Keratinocyte (primary cell): ENCODE data around the gene ACTN4. TPM values are rescaled to one million over a fixed set of nuclear protein-coding genes. Genes with fewer than 3 reads are reported as not detected.

Source experiments
- DNase-seq: peaks from one replicate; pipeline ENCODE4 v3.0.0-alpha.2; 2011; ENCODE audit warnings: low read depth, missing footprints, low spot score
- FAIRE-seq: peaks from 2 replicates; lab custom pipeline; 2011; peaks lifted over from hg19 to GRCh38; lab: Jason Lieb, UNC
- H2AFZ ChIP-seq: 2 replicates; pipeline ENCODE4 v1.6.0; 2012; ENCODE audit warnings: low read length, control low read depth, inconsistent platforms; ENCODE audit not compliant: control insufficient read depth
- H3K27ac ChIP-seq: 2 replicates; pipeline ENCODE4 v1.5.1; 2011; ENCODE audit warnings: low read length; ENCODE audit not compliant: control insufficient read depth, insufficient read depth
- H3K27me3 ChIP-seq: 3 replicates; pipeline ENCODE4 v1.6.0; 2011; ENCODE audit warnings: low read length; ENCODE audit not compliant: control insufficient read depth, insufficient read depth; ENCODE audit errors: extremely low read depth
- H3K36me3 ChIP-seq, 2 experiments: 2 replicates in 1 of 2; 3 replicates in 1 of 2; pipeline ENCODE4 v1.5.1; 2011; ENCODE audit warnings: low read length in 2 of 2, mild to moderate bottlenecking in 1 of 2; ENCODE audit not compliant: control insufficient read depth in 2 of 2, insufficient read depth in 2 of 2; ENCODE audit errors: extremely low read depth in 1 of 2
- H3K4me1 ChIP-seq: 3 replicates; pipeline ENCODE4 v1.5.1; 2011; ENCODE audit warnings: low read length; ENCODE audit not compliant: control insufficient read depth, insufficient read depth; ENCODE audit errors: extremely low read depth
- H3K4me2 ChIP-seq: 3 replicates; pipeline ENCODE4 v1.6.0; 2011; ENCODE audit warnings: low read depth, low read length; ENCODE audit not compliant: control insufficient read depth, insufficient read depth; ENCODE audit errors: extremely low read depth
- H3K4me3 ChIP-seq, 3 experiments: fragments of 200-600 bp in 1 of 3; sonication (generic) in 1 of 3; 2 replicates in 2 of 3; 3 replicates in 1 of 3; pipeline ENCODE4 v1.5.1; 2011 to 2016; ENCODE audit warnings: low read length in 3 of 3, mild to moderate bottlenecking in 3 of 3, control low read depth in 2 of 3, inconsistent platforms in 1 of 3, low read depth in 1 of 3, mixed read lengths in 1 of 3, mixed run types in 1 of 3, moderate library complexity in 1 of 3; ENCODE audit not compliant: control insufficient read depth in 2 of 3, insufficient read depth in 2 of 3; ENCODE audit errors: extremely low read depth in 1 of 3
- H3K79me2 ChIP-seq: 2 replicates; pipeline ENCODE4 v1.6.0; 2012; ENCODE audit warnings: low read length; ENCODE audit not compliant: control insufficient read depth, insufficient read depth
- H3K9ac ChIP-seq: 3 replicates; pipeline ENCODE4 v1.6.0; 2011; ENCODE audit warnings: low read length; ENCODE audit not compliant: control insufficient read depth, insufficient read depth; ENCODE audit errors: extremely low read depth
- H3K9me1 ChIP-seq: 3 replicates; pipeline ENCODE4 v1.6.0; 2011; ENCODE audit warnings: low read length; ENCODE audit not compliant: control insufficient read depth, insufficient read depth; ENCODE audit errors: extremely low read depth
- H3K9me3 ChIP-seq: 2 replicates; pipeline ENCODE4 v1.5.1; 2012; ENCODE audit warnings: low read depth, low read length; ENCODE audit not compliant: control insufficient read depth
- H4K20me1 ChIP-seq: 3 replicates; pipeline ENCODE4 v1.6.0; 2011; ENCODE audit warnings: low read length; ENCODE audit not compliant: control insufficient read depth, insufficient read depth; ENCODE audit errors: extremely low read depth
- EZH2 ChIP-seq: IDR thresholded peaks from one replicate; pipeline ENCODE4 v1.6.1; 2012; ENCODE audit warnings: inconsistent platforms, mild to moderate bottlenecking, low read length, moderate library complexity
- dilution Hi-C: fragments of 300-500 bp; cut with MboI; formaldehyde crosslinking; loops from one replicate; pipeline ENCODE4 v1.7.0; 2020; ENCODE audit warnings: low sequenced_read_pairs; ENCODE audit not compliant: extremely low pct_ligation_motif_present
- polyA plus RNA-seq, 5 experiments: library from polyadenylated mRNA; depleted of rRNA in 3 of 5; stranded (reverse) in 3 of 5; stranded (forward) in 1 of 5; unstranded in 1 of 5; fragments of >200 nt; gene quantifications; 1 replicate in 1 of 5; 2 replicates in 3 of 5; 3 replicates in 1 of 5; pipeline versions ENCODE4 v1.2.1 to v1.2.3, GENCODE V29; 2011 to 2012; ENCODE audit warnings: missing spikeins in 2 of 5, low read depth in 1 of 5, low replicate concordance in 1 of 5
- TF ChIP-seq, protein P1 (sequence below), 3 experiments: IDR thresholded peaks in 1 of 3; conservative IDR thresholded peaks in 1 of 3; optimal IDR thresholded peaks in 1 of 3; 2 replicates in 2 of 3; 3 replicates in 1 of 3; pipeline versions ENCODE3 to v1.5.1; 2011; ENCODE audit warnings: low read length in 3 of 3, mild to moderate bottlenecking in 3 of 3, moderate library complexity in 2 of 3, control low read depth in 1 of 3, inconsistent platforms in 1 of 3; ENCODE audit not compliant: insufficient read depth in 2 of 3; ENCODE audit errors: extremely low read depth in 1 of 3

The ACTN4 gene
- polyA plus RNA-seq, 1 donor (not counting 4 experiments of a cell fraction or from before 2014, with no cell fraction given), result 463 TPM

DNA sequence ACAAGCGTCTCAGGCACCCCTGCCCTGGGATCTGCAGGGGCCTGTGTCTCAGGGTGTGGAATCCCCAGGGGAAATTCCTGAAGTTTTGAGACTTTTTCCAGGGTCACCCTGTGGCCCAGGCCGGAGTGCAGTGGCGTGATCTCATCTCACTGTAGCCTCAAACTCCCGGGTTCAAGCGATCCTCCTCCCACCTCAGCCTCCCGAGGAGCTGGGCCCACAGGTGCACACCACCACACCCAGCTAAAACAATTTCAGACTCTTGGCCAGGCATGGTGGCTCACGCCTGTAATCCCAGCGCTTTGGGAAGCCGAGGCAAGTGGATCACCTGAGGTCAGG lies 92.8 kb downstream of the ACTN4 start:
- TF ChIP-seq EZH2, result no peak
- TF ChIP-seq, protein P1, sequence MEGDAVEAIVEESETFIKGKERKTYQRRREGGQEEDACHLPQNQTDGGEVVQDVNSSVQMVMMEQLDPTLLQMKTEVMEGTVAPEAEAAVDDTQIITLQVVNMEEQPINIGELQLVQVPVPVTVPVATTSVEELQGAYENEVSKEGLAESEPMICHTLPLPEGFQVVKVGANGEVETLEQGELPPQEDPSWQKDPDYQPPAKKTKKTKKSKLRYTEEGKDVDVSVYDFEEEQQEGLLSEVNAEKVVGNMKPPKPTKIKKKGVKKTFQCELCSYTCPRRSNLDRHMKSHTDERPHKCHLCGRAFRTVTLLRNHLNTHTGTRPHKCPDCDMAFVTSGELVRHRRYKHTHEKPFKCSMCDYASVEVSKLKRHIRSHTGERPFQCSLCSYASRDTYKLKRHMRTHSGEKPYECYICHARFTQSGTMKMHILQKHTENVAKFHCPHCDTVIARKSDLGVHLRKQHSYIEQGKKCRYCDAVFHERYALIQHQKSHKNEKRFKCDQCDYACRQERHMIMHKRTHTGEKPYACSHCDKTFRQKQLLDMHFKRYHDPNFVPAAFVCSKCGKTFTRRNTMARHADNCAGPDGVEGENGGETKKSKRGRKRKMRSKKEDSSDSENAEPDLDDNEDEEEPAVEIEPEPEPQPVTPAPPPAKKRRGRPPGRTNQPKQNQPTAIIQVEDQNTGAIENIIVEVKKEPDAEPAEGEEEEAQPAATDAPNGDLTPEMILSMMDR (optimal IDR thresholded peaks at IDR 0.05 in 1 of 3, IDR thresholded peaks at IDR 0.05 in 1 of 3, conservative IDR thresholded peaks at IDR 0.05 in 1 of 3; ENCODE audit: extremely low read depth in 1 of 3, insufficient read depth in 2 of 3, low read length in 3 of 3), result no peak
- no peaks in the 10 kb centered on the region for H3K79me2 ChIP-seq
- DNase-seq (no peak), FAIRE-seq (no peak)
- no peak overlapping the region for H3K4me2 ChIP-seq
- no peaks in the 10 kb centered on the region for H3K36me3 ChIP-seq
- H2AFZ ChIP-seq, result no peak overlapping the region
- no peak overlapping the region for H3K4me3 ChIP-seq
- no peak overlapping the region for H3K27ac ChIP-seq
- H3K9me1 ChIP-seq, result no peaks in the 10 kb centered on the region
- H3K9me3 ChIP-seq, result no peaks in the 10 kb centered on the region
- no peaks in the 10 kb centered on the region for H4K20me1 ChIP-seq
- H3K27me3 ChIP-seq, result no peaks in the 10 kb centered on the region
- peaks cover 10% of the 10 kb centered on the region for H3K4me1 ChIP-seq
- no peak overlapping the region for H3K9ac ChIP-seq
- dilution Hi-C loops, result no loop called here

DNA sequence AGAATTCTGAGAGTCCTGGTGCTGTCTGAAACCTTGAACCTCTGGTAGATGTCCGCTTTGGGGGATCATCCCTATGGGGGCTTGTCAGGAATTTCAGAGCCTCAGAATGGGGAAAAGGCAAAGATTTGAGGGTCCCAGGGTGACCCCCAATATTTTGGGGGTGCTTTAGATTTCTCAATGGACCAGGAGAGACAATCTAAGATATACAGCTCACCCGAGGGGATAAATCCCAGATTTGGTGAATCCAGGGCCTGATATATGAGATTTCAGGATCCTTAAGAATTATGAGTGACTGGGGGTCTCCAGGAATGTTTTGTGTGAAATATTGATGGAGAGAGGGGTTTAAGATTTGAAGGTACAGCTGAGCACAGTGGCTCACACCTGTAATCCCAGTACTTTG lies 93.5 kb downstream of the ACTN4 start:
- no peak overlapping the region for H2AFZ ChIP-seq
- no peaks in the 10 kb centered on the region for H3K9me3 ChIP-seq
- H3K4me3 ChIP-seq, result no peak overlapping the region
- FAIRE-seq, result no peak
- H3K9me1 ChIP-seq, result no peaks in the 10 kb centered on the region
- dilution Hi-C loops, result no loop called here
- no peak for DNase-seq
- no peak for TF ChIP-seq EZH2
- TF ChIP-seq, protein P1 (optimal IDR thresholded peaks at IDR 0.05 in 1 of 3, IDR thresholded peaks at IDR 0.05 in 1 of 3, conservative IDR thresholded peaks at IDR 0.05 in 1 of 3; ENCODE audit: extremely low read depth in 1 of 3, insufficient read depth in 2 of 3, low read length in 3 of 3), result no peak
- no peak overlapping the region for H3K4me2 ChIP-seq
- no peak overlapping the region for H3K9ac ChIP-seq
- H3K27ac ChIP-seq, result no peak overlapping the region
- no peaks in the 10 kb centered on the region for H3K36me3 ChIP-seq
- H3K79me2 ChIP-seq, result no peaks in the 10 kb centered on the region
- no peaks in the 10 kb centered on the region for H4K20me1 ChIP-seq
- H3K27me3 ChIP-seq, result no peaks in the 10 kb centered on the region
- peaks cover 10% of the 10 kb centered on the region for H3K4me1 ChIP-seq
